Cardiac fibroblast (primary cell): ENCODE measurements around the gene HOXD13.
A peak's percentile ranks its signal among the peaks of the same experiment; 100 is the strongest.

Experiments
- DNase-seq, 2 donors: peaks; one replicate each; pipeline versions ENCODE4 v3.0.0 to v3.0.0-alpha.2; 2010; ENCODE audit warnings: low read depth in 2 of 2
- H3K4me3 ChIP-seq, 2 donors: replicated peaks in 1 of 2; 1 replicate in 1 of 2; 2 replicates in 1 of 2; pipeline ENCODE4 v1.5.1; 2011; ENCODE audit warnings: low read depth in 2 of 2, low read length in 2 of 2, mild to moderate bottlenecking in 2 of 2, moderate library complexity in 1 of 2
- CTCF ChIP-seq: IDR thresholded peaks from one replicate; pipeline ENCODE4 v1.5.1; 2011; ENCODE audit warnings: low read depth, mild to moderate bottlenecking, low read length, inconsistent platforms

Gene HOXD13

GRCh38 chr2:176096243-176096985, 3.9 kb downstream of the HOXD13 start:
- DNase-seq = peak in 1 of 2 donors; percentile 19
- H3K4me3 ChIP-seq = peak overlapping the region in 1 of 2 donors; percentile 18
- no peak for TF ChIP-seq CTCF

GRCh38 chr2:176096986-176097819, 4.7 kb downstream of the HOXD13 start:
- peak overlapping the region; percentile 33 to 39 for H3K4me3 ChIP-seq
- TF ChIP-seq CTCF = peak; percentile 84
- peak; percentile 64 to 66 for DNase-seq

DNA sequence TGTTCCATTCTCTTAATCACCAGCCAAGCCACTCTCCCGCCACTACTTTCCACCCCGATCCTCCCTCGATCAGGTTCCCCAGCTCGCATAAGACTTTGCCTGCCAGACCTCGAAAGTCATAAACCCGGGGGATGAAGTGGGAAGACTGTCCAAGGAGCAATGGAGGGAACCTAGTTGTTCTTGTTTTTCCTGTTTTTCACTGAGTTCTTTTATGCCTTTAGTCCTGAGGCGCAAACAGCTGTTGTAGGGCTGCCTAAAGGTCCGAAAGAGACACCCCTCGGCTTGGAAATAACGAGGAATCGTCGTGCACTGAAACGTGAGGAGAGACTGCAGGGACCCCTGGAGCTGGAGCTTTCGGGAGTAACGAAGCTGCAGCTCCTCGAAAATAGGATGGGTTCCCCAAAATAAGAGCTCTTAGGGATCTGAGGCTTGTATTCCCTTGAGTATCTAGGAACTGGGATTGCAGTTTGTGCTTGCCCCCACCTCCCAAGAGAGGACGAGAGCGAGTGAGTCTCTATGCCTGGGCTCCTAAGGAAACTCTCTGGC, 5.4 kb downstream of the HOXD13 start:
- no peak for TF ChIP-seq CTCF
- DNase-seq = no peak
- H3K4me3 ChIP-seq = no peak overlapping the region

DNA sequence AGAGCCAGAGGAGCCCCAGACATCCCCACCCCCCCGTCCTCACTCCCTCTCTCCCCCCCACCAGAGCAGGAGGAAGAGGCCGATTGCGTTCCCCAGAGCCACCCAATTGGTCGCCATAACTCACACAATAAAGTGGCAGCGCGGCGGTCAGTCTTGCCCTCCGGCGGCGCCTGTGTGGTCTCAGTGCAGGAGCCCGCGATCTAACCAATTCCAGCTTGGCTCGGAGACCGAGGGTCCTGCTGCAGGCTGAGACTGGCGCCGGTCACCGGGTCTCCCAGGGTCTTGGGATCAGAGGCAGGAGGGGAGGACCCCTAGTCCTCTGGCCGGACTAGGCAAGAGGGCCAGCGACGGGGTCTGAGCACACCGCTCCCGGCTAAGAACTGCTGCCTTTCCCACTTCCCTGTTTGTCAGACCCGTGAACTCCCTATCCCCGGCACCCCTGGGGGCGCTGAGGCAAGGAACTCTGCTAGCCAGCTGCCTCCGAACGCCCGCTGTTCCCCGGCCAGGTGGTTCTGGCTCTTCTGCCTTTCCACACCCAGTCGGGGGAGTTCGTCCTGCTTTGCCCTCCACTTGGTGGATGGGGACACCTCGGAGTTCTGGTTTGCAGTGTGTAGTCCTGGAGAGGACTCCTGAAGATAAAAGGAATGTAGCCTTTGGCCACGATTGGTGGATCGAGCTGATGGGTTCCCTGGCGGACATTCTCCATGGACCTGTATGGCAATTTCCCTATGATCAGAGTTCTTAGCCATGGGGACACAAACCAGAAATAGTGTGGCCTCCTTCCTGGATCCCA, 6.0 kb downstream of the HOXD13 start:
- no peak overlapping the region for H3K4me3 ChIP-seq
- no peak for TF ChIP-seq CTCF
- DNase-seq = no peak

DNA sequence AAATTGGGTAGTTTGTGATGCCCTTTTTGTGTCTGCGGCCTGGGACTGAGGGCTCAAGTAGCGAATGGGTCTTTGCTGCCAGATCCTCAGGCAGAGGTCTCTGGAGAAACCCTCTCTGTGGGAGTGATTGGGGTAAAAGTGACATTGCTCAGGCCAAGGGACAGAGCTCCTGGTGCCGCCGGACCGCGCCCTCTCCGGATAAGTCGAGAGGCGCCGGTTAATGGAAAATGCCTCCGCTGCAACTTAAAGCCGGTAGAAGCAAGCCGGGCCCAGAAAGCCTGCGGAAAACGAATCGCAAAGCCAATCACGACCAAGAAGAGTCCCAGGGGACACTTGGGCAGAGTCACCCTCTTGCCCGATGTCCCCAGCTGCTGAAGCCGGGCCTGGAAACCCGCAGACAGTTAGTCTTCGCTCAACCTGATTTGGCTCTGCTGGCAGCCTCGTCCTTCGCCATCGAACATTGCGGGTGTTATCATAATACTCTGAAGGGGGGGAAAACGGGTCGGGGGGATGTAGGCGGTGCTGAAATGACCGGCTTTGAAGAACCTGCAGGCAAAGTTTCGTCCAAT, 6.7 kb downstream of the HOXD13 start:
- no peak for TF ChIP-seq CTCF
- DNase-seq = no peak
- no peak overlapping the region for H3K4me3 ChIP-seq
